ENCODE results near the gene RXRG. TPM values are rescaled to one million over a fixed set of nuclear protein-coding genes. Genes with fewer than 3 reads are reported as not detected.

The RXRG gene
- total RNA-seq, 1 experiment from 2014 or later, result not detected

GRCh38 chr1:165402517-165403111, 42.3 kb downstream of the RXRG start:
- Mint-ChIP-seq H3K36me3 (ENCODE audit: insufficient read depth in 1 of 3, low read depth in 3 of 3) (no peaks in the 10 kb centered on the region), H3K27me3 (ENCODE audit: low read depth) (no peaks in the 10 kb centered on the region), H3K9me3 (no peaks in the 10 kb centered on the region), H3K4me3 (no peak overlapping the region), H3K4me1 (peaks cover 0 to 6% of the 10 kb centered on the region in 2 experiments; a peak in 2 of 4 replicates), H3K27ac (no peak overlapping the region)
- no peaks in the 10 kb centered on the region for H3K27me3 ChIP-seq (ENCODE audit: insufficient read depth, low read length)
- H2BK20ac ChIP-seq (ENCODE audit: low read depth, low read length, poor library complexity, severe bottlenecking), result no peak overlapping the region
- no peak overlapping the region for H3K18ac ChIP-seq (ENCODE audit: insufficient read length, low read depth, low read length)
- H2BK5ac ChIP-seq (ENCODE audit: insufficient read length, low read length), result no peak overlapping the region
- H4K5ac ChIP-seq (ENCODE audit: insufficient read length, low read depth, low read length), result no peak overlapping the region
- H3K79me2 ChIP-seq (ENCODE audit: insufficient read depth, low read length), result no peaks in the 10 kb centered on the region
- no peak overlapping the region for H2BK120ac ChIP-seq (ENCODE audit: low read depth, low read length, poor library complexity, severe bottlenecking)
- no peaks in the 10 kb centered on the region for H3K23me2 ChIP-seq (ENCODE audit: insufficient read length, low read depth, low read length, poor library complexity, severe bottlenecking)
- H2BK15ac ChIP-seq (ENCODE audit: low read depth, low read length), result no peak overlapping the region
- no peaks in the 10 kb centered on the region for H4K20me1 ChIP-seq (ENCODE audit: control insufficient read depth, insufficient read depth, insufficient read length)
- no peak overlapping the region for H3T11ph ChIP-seq (ENCODE audit: low read length)
- H3K4ac ChIP-seq (ENCODE audit: low read depth, low read length), result no peak overlapping the region
- no peaks in the 10 kb centered on the region; the same call in 1 of the 2 replicates for H3K4me1 ChIP-seq (ENCODE audit: insufficient read depth, low read length)
- H2BK12ac ChIP-seq (ENCODE audit: insufficient read length, low read depth, low read length), result no peak overlapping the region
- no peak overlapping the region for H4K91ac ChIP-seq (ENCODE audit: insufficient read length, low read depth, low read length)
- no peaks in the 10 kb centered on the region for H3K9me3 ChIP-seq (ENCODE audit: control insufficient read depth, low read depth, low read length)
- no peak overlapping the region for H2AK5ac ChIP-seq (ENCODE audit: insufficient read length, low read length)
- no peak overlapping the region for H3K23ac ChIP-seq (ENCODE audit: insufficient read length, low read depth, low read length)
- H2AFZ ChIP-seq (ENCODE audit: low read length), result no peak overlapping the region
- DNase-seq, result no peak
- no peak overlapping the region for H3K9ac ChIP-seq (ENCODE audit: extremely low read depth, insufficient read length, low read length)
- TF ChIP-seq, protein P1, sequence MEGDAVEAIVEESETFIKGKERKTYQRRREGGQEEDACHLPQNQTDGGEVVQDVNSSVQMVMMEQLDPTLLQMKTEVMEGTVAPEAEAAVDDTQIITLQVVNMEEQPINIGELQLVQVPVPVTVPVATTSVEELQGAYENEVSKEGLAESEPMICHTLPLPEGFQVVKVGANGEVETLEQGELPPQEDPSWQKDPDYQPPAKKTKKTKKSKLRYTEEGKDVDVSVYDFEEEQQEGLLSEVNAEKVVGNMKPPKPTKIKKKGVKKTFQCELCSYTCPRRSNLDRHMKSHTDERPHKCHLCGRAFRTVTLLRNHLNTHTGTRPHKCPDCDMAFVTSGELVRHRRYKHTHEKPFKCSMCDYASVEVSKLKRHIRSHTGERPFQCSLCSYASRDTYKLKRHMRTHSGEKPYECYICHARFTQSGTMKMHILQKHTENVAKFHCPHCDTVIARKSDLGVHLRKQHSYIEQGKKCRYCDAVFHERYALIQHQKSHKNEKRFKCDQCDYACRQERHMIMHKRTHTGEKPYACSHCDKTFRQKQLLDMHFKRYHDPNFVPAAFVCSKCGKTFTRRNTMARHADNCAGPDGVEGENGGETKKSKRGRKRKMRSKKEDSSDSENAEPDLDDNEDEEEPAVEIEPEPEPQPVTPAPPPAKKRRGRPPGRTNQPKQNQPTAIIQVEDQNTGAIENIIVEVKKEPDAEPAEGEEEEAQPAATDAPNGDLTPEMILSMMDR (conservative IDR thresholded peaks at IDR 0.05), result no peak
- H3K56ac ChIP-seq (ENCODE audit: insufficient read length, low read depth, low read length), result no peak overlapping the region
- H3K79me1 ChIP-seq (ENCODE audit: insufficient read depth, low read depth, low read length, poor library complexity, severe bottlenecking), result no peaks in the 10 kb centered on the region
- no peak overlapping the region for H3K14ac ChIP-seq (ENCODE audit: insufficient read depth, low read length)
- no peak overlapping the region for H3K27ac ChIP-seq (ENCODE audit: insufficient read length, low read depth, low read length)
- no peak overlapping the region for H3K4me2 ChIP-seq (ENCODE audit: insufficient read depth, insufficient read length, low read length)
- 100% methylated on average over 2 of the region's 4 CpGs for WGBS (ENCODE audit: extremely low coverage, insufficient read length, low lambda C conversion rate)
- H4K8ac ChIP-seq (replicated peaks; ENCODE audit: insufficient read length, low read depth, low read length), result no peak overlapping the region

All from H9 (cell line).